ENCODE data around the gene AKAP8L. TPM values are rescaled to one million over a fixed set of nuclear protein-coding genes. Genes with fewer than 3 reads are reported as not detected.

AKAP8L gene
- total and polyA plus RNA-seq, 4 donors: 16.4 to 67.1 (median 42.9) TPM

DNA sequence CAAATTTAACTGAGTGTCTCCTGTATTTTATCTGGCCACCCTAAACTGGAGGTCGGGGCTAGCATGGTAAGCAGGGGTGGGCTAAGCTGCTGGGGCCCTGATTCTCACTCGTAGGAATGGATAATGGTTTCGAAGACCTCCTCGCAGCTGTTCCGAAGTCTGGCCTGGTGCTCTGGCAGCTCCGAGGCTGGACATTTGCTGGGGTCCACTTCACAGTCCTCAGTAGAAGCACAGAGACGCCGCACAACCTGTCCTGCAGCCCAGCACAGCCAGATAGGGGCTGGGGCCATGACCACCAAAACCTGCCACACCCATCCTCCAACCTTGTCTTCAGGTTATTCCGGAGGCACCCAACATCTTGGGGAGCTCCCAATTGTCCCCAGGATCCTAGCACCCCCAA is 37.2 kb upstream of the AKAP8L start:
- Histone ChIP-seq H3K27me3 (ENCODE audit: control insufficient read depth in 4 of 4, insufficient read depth in 4 of 4, low read length in 3 of 4) (no peaks in the 10 kb centered on the region), H3K36me3 (ENCODE audit: control insufficient read depth in 4 of 4, insufficient read depth in 3 of 4, low read depth in 1 of 4, low read length in 3 of 4) (no peaks in the 10 kb centered on the region), H3K27ac (ENCODE audit: low read depth in 1 of 2, low read length in 2 of 2) (no peak overlapping the region), H3K4me1 (ENCODE audit: control insufficient read depth in 4 of 4, insufficient read depth in 4 of 4, low read length in 3 of 4) (peaks cover 12 to 39% (median 23%) of the 10 kb centered on the region in 4 donors), H3K9ac (ENCODE audit: low read depth in 1 of 2, low read length in 2 of 2) (no peak overlapping the region), H3K9me3 (ENCODE audit: control insufficient read depth in 4 of 4, low read length in 3 of 4) (no peaks in the 10 kb centered on the region), H3K4me3 (ENCODE audit: low read depth in 1 of 3, low read length in 3 of 3) (no peak overlapping the region)
- DNase-seq (ENCODE audit: low spot score): no peak
- TF ChIP-seq FOXA1 (IDR thresholded peaks at IDR 0.05): no peak
- no peak for TF ChIP-seq HNF4G (IDR thresholded peaks at IDR 0.05)
- WGBS: 96% methylated on average over 9 of the region's 9 CpGs

DNA sequence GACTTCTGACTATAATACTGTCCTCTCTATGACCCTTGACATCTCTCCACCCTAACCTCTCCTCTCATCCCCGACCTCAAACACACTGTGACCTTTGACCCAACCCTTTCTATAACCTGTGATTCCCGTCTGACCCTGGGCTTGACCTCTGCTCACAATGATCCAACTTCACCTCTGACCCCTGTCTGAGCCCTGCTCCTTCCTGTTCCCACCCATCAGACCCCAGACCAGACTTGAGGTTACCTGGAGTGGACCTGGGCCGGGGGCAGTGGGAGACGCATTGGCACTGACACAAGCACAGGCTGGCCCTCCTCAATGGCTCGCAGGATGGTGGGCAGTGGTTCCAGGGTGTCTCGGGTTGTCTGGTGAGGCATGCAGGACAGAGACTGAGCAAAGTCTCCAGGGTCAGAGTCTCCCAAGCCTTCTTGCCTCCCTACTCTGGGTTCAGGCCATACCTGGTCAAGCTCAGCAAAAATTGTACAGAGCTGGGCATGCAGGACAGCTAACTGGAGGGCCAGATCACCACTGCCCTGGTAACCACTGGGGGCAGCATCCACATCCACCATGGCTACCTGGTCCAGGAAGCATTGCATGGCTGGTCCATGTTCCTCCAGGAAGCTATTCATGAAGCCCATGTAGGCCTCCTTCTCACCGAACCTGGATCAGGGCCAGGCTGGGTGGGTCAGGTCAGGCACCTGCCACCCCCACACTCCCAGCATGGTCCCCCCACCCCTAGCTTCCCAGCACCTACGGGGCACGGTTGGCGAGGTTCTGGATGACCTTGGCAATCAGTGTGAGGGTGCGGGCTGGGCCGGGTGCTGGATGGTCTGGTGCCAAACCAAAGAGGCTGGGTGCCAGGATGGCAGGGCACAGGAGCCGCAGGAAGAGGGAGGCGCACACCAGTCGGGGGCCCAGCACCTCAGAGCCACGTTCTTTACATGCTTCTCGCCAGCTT is 35.4 kb upstream of the AKAP8L start:
- no peaks in the 10 kb centered on the region for H3K27me3 ChIP-seq (ENCODE audit: control insufficient read depth in 4 of 4, insufficient read depth in 4 of 4, low read length in 3 of 4)
- no peak overlapping the region for H3K27ac ChIP-seq (ENCODE audit: low read depth in 1 of 2, low read length in 2 of 2)
- no peak overlapping the region for H3K4me3 ChIP-seq (ENCODE audit: low read depth in 1 of 3, low read length in 3 of 3)
- H3K9me3 ChIP-seq (ENCODE audit: control insufficient read depth in 4 of 4, low read length in 3 of 4): no peaks in the 10 kb centered on the region
- TF ChIP-seq EGR1 (IDR thresholded peaks at IDR 0.05; ENCODE audit: low read depth in 2 of 2): no peak
- TF ChIP-seq, protein P1, sequence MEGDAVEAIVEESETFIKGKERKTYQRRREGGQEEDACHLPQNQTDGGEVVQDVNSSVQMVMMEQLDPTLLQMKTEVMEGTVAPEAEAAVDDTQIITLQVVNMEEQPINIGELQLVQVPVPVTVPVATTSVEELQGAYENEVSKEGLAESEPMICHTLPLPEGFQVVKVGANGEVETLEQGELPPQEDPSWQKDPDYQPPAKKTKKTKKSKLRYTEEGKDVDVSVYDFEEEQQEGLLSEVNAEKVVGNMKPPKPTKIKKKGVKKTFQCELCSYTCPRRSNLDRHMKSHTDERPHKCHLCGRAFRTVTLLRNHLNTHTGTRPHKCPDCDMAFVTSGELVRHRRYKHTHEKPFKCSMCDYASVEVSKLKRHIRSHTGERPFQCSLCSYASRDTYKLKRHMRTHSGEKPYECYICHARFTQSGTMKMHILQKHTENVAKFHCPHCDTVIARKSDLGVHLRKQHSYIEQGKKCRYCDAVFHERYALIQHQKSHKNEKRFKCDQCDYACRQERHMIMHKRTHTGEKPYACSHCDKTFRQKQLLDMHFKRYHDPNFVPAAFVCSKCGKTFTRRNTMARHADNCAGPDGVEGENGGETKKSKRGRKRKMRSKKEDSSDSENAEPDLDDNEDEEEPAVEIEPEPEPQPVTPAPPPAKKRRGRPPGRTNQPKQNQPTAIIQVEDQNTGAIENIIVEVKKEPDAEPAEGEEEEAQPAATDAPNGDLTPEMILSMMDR (IDR thresholded peaks at IDR 0.05; ENCODE audit: low read depth, low read length, missing input control): peak; percentile 30
- TF ChIP-seq HNF4A (conservative IDR thresholded peaks at IDR 0.05): peak; percentile 46 to 67
- TF ChIP-seq HNF4G (IDR thresholded peaks at IDR 0.05): no peak
- peak; percentile 85 to 93 for TF ChIP-seq RXRA (IDR thresholded peaks at IDR 0.05)
- peak; percentile 30 to 59 for TF ChIP-seq RAD21 (IDR thresholded peaks at IDR 0.05)
- peak; percentile 92 for TF ChIP-seq NR2F2 (IDR thresholded peaks at IDR 0.05)
- TF ChIP-seq JUND (IDR thresholded peaks at IDR 0.05): no peak
- peak; percentile 23 for TF ChIP-seq SP1 (IDR thresholded peaks at IDR 0.05)
- WGBS: 63% methylated on average over 17 of the region's 17 CpGs
- no peak for DNase-seq (ENCODE audit: low spot score)
- no peak overlapping the region for H3K9ac ChIP-seq (ENCODE audit: low read depth in 1 of 2, low read length in 2 of 2)
- peaks cover 13 to 41% (median 25%) of the 10 kb centered on the region in 4 donors for H3K4me1 ChIP-seq (ENCODE audit: control insufficient read depth in 4 of 4, insufficient read depth in 4 of 4, low read length in 3 of 4)
- no peaks in the 10 kb centered on the region for H3K36me3 ChIP-seq (ENCODE audit: control insufficient read depth in 4 of 4, insufficient read depth in 3 of 4, low read depth in 1 of 4, low read length in 3 of 4)

DNA sequence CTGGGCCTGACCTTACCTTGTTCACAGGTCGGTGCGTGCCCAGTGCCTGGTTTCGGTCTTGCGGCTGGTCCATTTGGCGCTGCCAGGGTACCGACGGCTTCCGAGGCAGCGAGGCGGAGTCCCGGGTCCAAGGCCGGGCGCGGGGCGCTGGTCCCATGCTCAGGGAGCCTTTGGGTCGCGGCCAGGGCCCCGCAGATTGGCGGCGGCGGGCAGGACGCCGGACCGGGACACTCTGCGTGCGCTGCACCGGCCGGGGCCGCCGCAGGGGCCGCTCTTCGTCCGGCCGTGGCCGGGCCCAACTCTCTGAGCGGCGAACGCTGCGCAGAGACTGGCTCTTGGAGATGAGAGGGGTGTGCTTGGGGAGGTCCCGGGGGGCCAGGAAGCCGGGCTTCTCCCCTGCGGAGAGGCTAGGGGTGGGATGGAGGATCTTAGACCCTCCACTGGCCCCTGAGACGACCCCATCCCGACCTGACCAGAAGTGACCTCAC is 34.3 kb upstream of the AKAP8L start:
- DNase-seq (ENCODE audit: low spot score): no peak
- no peak overlapping the region for H3K9ac ChIP-seq (ENCODE audit: low read depth in 1 of 2, low read length in 2 of 2)
- H3K27me3 ChIP-seq (ENCODE audit: control insufficient read depth in 4 of 4, insufficient read depth in 4 of 4, low read length in 3 of 4): no peaks in the 10 kb centered on the region
- H3K9me3 ChIP-seq (ENCODE audit: control insufficient read depth in 4 of 4, low read length in 3 of 4): no peaks in the 10 kb centered on the region
- H3K27ac ChIP-seq (ENCODE audit: low read depth in 1 of 2, low read length in 2 of 2): peak overlapping the region in 1 of 2 donors; percentile 9
- H3K36me3 ChIP-seq (ENCODE audit: control insufficient read depth in 4 of 4, insufficient read depth in 3 of 4, low read depth in 1 of 4, low read length in 3 of 4): no peaks in the 10 kb centered on the region
- TF ChIP-seq FOXA1 (IDR thresholded peaks at IDR 0.05): no peak
- TF ChIP-seq, protein P2, sequence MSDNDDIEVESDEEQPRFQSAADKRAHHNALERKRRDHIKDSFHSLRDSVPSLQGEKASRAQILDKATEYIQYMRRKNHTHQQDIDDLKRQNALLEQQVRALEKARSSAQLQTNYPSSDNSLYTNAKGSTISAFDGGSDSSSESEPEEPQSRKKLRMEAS (IDR thresholded peaks at IDR 0.05): no peak
- TF ChIP-seq HNF4G (IDR thresholded peaks at IDR 0.05): no peak
- TF ChIP-seq RAD21 (IDR thresholded peaks at IDR 0.05): peak in 1 of 2 donors; percentile 51
- TF ChIP-seq, protein P3, sequence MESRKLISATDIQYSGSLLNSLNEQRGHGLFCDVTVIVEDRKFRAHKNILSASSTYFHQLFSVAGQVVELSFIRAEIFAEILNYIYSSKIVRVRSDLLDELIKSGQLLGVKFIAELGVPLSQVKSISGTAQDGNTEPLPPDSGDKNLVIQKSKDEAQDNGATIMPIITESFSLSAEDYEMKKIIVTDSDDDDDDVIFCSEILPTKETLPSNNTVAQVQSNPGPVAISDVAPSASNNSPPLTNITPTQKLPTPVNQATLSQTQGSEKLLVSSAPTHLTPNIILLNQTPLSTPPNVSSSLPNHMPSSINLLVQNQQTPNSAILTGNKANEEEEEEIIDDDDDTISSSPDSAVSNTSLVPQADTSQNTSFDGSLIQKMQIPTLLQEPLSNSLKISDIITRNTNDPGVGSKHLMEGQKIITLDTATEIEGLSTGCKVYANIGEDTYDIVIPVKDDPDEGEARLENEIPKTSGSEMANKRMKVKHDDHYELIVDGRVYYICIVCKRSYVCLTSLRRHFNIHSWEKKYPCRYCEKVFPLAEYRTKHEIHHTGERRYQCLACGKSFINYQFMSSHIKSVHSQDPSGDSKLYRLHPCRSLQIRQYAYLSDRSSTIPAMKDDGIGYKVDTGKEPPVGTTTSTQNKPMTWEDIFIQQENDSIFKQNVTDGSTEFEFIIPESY (IDR thresholded peaks at IDR 0.05): no peak
- no peak for TF ChIP-seq RXRA (IDR thresholded peaks at IDR 0.05)
- no peak for TF ChIP-seq SP1 (IDR thresholded peaks at IDR 0.05)
- no peak for TF ChIP-seq TAF1 (conservative IDR thresholded peaks at IDR 0.05)
- no peak for TF ChIP-seq NR2F2 (IDR thresholded peaks at IDR 0.05)
- TF ChIP-seq, protein P1 (IDR thresholded peaks at IDR 0.05; ENCODE audit: low read depth, low read length, missing input control): peak; percentile 36
- WGBS: 14% methylated on average over 44 of the region's 44 CpGs
- H3K4me3 ChIP-seq (ENCODE audit: low read depth in 1 of 3, low read length in 3 of 3): peak overlapping the region in 2 of 3 donors; percentile 45 to 53
- peaks cover 13 to 45% (median 32%) of the 10 kb centered on the region in 4 donors for H3K4me1 ChIP-seq (ENCODE audit: control insufficient read depth in 4 of 4, insufficient read depth in 4 of 4, low read length in 3 of 4)
